Muscle of back (tissue), 11 donors: ENCODE measurements around the gene TUT1. TPM values are rescaled to one million over a fixed set of nuclear protein-coding genes. Genes with fewer than 3 reads are reported as not detected.
A peak's percentile ranks its signal among the peaks of the same experiment; 100 is the strongest.
"Not testable (repeated sequence)": the region's sequence is repeated elsewhere in the genome, so short reads cannot be mapped to it uniquely, and the experiment has no call there.

Experiments
- DNase-seq, 3 donors: peaks; one replicate each; pipeline versions ENCODE4 v3.0.0 to v3.0.0-alpha.2; 2013
- polyA plus RNA-seq, 10 donors: library from polyadenylated mRNA; unstranded; fragments of 120-200 nt; gene quantifications; one replicate each; pipeline ENCODE4 v1.2.1, GENCODE V29; 2013; ENCODE audit not compliant: insufficient read length in 10 of 10

The TUT1 gene
- polyA plus RNA-seq, 10 donors: 11.6 to 17.7 (median 13.8) TPM

DNA sequence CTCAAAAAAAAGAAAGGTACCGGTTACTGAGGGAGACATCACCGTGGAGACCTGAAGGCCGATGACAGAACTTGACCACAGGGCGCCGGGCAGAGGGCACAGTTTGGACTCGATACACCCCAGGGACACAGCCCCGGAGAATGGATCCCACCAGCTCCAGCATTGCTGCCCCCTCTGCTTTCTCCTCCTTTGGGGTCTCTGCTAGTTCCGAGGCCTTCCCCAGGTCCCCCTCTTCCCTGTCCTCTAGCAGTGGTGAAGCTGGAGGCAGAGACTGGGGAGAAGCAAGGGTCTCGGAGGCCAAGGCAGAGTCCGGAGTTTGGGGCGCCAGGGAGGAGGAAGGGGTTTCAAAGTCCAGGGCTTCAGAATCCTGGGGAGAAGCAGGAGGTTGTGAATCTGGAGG lies 12.8 kb downstream of the TUT1 start:
- no peak for DNase-seq

DNA sequence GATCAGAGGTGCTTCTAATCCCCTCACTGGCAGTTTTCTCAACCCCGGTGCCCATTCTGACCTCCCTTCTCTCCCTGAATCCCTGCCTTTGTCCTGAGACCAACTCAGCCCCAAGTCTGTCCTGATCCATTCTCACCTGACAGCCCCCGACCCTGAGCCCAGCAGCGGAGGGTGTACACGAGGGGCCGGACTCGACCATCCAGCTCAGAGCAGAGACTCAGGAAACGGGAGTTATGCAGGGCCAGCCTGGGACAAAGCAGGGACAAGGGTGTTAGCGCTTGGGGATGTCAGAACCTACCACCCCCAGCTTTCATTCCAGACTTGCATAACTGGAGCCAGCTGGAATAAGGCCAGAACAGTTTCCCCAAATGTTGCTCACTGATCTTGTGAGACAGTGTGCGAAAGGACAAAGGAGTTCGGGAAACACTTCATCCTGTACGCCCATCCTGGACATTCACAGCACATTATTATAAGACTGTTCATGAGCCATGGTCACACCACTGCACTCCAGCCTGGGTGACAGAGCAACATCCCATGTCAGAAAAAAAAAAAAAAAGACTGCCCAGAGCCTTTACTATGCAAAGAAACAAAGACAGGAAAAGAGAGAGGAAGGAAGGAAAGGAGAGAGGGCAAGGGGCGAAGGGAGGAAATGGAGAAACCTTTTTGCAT lies 14.1 kb downstream of the TUT1 start:
- peak in 2 of 3 donors; percentile 33 to 43 for DNase-seq

DNA sequence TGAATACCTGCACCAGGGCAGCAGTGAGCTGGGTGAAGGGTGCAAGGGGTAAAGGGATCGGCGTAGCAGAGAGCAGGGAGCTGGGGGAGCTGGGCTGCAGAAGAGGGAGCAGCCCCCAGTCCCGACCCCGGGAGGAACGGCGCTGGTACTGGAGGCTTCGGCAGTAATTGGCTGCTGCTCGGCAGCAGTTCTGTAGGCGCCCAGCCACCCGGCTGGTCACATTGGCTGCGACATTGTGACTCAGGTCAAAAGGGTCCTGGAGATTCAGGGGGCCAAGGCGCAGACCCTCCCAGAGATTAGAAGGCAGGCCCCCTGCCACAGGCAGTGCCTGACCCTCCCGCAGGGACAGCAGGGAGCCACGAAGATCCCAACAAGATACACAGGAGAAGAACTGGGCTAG lies 15.5 kb downstream of the TUT1 start:
- DNase-seq: no peak

DNA sequence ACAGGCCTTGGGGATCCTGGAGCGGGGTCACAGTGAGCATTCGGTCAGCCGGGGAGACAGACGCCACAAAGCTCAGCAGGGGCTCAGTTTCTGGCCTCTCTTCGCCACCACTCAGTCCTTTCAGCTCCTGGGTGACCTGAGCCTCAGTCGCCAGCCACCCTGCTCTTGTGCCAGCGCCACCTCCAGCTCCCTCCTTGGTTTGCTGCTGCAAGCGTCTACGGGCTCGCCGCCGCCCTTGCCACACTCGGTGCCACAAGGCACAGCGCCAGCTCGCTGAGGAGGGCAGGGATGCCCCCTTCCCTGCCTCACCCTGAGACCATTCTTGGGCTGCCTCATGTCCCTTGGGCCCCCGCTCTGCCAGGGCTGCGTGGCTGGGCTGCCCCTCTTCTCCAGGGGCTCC lies 16.2 kb downstream of the TUT1 start:
- no peak for DNase-seq

DNA sequence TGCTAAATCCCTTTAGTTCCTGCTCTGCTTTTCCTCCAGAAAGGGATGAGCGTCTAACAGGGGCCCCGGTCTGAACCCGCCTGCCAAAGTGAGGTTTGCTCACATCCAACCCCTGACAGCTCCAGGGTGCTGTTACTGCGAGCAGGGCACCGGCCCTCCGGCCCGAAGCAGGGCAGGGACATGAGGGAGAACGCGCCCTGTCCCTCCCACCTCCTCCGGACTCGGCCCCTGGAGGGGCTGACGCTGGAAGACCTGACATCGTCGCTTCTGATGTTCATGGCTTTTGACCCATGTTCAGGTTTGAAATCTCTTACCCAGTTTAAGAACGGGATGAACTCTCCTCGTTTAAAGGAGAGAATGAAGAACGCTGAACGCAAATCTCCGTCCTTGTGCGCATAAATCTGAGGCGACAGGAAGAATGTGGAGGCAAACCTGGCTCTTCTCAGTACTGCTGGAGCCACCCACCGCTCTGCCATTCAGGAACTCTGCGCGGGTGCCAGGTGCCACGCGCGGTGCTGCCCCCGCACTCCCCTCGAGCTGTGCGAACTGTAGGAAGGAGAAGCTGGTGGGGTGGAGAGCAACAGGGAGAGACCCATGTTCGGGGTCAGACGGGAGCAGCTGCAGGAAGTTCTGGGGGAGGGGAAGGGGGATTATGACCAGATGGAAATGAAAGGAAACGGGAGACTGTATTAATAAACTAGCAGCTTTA lies 16.8 kb downstream of the TUT1 start:
- peak in 2 of 3 donors; percentile 62 to 85 for DNase-seq

DNA sequence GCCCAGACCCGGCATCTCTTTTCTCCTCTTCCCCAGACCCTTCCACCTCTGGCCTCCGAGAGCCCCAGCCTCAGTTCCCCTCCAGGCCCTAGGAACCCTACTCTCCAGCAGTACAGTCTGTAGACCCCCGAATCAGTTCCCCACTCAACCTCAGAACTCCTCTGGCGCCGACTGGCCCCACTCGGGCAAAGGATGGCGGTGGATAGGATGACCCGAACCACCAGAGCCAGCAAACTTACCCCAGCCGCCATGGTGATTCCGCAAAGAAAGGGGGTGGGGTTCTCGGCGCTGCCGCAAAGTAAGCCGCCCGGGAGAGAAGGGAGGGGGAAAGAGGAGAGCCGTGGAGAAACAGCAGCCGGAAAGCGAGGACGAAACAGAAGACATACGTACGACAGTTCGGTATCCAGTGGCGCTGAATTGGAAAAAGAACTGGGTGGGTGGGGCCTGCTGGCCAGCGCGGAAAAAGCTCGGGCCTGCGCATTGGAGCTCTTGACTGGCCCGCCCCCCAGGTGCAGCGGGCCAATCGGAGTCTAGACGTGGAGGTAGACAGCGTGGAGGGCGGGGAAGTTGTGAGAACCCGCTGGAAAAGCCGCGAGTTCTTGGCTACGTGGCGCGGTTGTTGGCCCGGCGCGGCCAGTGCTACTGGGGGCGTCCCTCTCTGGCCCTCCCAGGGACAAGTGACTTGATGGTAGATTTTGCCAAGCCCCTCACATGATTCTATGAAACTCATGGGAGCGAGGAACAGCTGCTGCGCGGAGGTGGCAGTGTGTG lies 17.5 kb downstream of the TUT1 start, which contains the start of gene EEF1G:
EEF1G (minus strand) TSS at position 300 of the 771 bp plus-strand sequence; CDS start at position 251, 49 bp downstream.
- peak; percentile 99 to 100 (median 100) for DNase-seq

DNA sequence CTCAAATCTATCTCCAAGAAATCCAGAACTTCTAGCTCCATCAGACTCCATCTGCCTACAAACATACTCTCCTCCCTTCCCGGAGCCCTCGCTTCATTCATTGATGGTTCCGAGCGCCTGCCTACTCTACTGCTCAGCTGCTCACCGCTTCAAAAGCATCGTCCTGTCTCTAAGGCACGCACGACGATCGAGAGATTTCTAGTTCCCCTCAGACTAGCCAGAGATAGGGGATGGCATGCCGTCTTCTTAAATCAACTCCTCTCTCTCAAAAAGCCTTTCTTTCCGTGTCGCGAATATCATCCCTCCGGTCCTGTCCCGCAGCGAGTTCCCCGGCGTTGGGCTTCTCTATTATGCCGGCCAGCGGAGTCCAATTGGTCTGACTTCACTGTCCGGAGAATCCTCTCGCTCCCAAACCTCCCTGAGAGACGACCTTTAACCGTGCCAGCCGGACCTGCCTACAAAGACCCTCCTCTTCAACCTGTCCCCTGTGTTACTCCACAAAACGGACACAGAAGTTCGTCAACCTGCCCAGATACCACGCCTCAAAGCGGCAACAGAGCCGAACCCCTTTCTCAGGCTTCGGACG lies 18.2 kb downstream of the TUT1 start:
- DNase-seq: peak in 1 of 3 donors; percentile 23

DNA sequence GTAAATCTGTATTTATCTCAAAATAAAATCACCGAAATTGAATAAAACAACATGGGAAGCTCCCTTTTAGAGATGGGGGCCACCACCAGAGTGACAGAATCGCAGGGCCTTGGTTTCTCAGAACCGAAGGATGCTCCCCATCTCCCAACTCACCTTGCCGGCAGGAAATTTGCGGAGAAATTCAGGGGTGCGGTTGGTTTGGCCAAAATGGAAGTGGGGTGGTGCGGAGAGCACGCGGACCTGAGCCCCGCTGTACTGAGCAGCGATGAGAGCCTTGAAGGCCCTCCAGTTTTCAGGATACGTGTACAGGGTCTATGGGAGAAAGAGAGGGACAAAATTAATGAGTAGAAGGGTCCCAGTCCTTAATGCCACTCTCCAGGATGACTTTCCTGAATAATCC lies 18.9 kb downstream of the TUT1 start:
- DNase-seq: no peak

DNA sequence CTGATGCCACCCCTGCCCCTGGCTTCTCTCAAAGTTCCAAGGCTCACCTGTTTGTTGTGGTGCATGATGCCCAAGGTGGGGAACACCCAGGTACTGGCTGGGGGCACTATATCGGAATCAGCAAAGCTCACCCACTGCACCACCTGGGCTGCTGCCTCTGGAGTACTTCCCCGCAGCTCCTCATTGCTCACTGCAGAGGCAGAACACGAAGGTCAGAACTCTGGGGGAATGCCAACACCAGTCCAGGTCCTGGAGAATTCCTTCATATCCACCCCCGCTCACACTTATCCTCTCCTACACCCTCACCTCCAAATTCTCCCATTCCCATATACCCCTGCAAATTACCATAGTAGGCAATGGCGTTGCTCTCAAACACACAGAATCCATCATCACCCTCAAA lies 19.8 kb downstream of the TUT1 start:
- not testable (repeated sequence) for DNase-seq

DNA sequence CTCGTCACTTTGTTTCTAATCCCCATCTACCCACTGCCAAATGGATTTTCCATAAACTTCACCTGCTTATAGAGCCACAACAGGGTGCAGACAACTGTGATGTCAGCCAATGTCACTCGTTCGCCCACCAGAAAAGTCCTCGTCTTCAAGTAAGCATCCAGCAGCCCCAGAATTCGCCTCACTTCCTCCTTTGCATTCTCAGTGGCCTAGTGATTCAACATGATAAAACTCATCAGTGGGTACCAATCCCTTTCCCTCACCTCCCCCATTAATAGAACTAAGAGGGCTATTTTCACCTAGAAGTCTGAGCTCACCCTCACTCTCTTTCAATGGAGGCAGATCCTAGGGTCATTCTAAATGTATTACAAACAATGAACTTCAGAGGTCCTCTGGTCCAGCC lies 20.4 kb downstream of the TUT1 start:
- not testable (repeated sequence) for DNase-seq

DNA sequence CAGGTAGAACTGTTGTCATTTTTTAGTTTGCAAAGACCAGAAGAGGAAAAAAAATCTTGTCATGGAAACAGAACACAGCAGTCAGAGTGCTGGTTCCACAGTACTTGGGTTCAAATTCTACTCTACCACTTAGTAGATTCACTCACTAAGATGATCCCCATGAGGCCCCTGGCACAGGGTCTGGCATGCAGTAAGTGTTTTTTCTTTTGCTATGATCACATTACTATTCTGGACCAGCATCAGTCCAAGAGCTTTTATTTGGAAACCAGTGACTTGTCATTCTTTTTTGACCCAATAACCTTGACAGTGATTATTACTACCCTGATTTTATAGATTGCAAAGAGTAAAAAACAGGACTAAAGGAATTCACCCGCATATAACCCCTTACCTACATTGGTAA lies 21.7 kb downstream of the TUT1 start:
- DNase-seq: no peak

DNA sequence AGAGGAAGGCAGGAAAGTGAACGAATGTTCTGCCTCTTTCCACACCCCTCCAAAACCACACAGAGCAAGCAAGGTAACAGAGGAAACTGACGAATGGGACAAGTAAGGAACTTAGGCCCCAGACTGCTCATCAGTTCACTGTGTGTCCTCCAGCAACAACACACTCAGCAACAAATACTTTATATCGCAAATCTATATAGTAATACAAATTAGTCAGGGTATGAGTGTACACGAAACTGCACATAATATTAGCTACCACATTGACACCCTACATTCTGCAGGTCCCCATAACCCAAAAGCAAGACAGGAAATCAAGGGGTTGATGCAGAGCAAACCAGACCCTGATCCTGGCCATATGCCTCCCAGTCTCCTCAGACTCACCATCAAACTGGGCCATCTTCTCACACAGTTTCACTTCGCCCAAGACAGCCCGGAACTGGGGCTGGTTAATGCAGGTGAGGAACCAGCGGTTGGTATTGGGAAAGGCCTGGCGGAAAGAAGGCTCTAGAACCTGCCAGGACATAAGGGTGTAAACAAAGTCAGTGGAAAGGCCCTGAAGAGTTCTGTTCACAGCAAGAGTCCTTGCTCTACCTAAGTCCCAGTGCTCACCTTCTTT lies 24.2 kb downstream of the TUT1 start:
- DNase-seq: no peak

DNA sequence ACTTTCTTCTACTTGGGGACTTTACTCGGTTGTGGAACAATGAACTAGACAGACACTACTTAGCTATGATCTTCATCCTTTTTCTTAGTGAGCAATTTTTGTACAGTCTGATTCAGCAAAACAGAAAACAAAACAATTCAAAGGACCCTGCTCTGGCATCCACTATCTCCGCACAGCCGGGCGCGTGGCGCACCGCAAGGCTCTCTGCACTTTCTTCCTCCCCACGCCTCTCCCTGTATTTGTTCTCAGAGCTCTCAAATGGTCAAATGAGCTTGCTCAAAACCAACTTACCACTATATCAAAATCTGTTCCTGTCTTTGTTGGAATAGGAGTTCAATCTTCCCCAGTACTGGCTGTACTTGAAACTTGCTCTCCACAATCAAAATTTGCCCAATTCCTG lies 25.1 kb downstream of the TUT1 start:
- no peak for DNase-seq

DNA sequence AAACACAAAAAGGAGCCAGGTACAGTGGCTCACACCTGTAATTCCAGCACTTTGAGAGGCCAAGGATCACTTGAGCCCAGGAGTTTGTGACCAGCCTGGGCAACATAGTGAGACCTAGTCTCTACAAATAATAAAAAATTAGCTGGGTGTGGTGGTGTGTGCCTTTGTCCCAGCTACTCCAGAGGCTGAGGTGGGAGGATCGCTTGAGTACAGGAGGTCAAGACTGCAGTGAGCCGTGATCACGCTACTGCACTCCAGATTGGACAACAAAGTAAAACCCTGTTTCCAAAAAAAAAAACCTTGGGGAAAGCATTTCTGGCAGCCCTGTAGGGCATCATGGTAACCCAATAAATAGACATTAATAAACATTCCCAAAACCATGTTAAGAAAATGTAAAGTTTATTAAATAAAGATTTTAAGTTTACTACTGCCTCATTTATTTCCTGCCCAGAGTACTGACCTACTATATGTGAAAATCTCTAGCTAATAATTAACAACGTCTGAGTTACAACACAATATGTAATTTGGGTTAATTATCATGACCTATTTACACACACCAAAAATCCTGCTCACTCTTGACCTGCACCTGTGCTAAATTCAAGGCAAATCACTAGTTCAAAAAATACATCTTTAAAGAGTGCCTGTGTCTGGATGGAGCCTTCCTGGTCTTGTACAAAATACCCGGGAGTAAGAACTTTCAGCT lies 26.1 kb downstream of the TUT1 start:
- no peak for DNase-seq

DNA sequence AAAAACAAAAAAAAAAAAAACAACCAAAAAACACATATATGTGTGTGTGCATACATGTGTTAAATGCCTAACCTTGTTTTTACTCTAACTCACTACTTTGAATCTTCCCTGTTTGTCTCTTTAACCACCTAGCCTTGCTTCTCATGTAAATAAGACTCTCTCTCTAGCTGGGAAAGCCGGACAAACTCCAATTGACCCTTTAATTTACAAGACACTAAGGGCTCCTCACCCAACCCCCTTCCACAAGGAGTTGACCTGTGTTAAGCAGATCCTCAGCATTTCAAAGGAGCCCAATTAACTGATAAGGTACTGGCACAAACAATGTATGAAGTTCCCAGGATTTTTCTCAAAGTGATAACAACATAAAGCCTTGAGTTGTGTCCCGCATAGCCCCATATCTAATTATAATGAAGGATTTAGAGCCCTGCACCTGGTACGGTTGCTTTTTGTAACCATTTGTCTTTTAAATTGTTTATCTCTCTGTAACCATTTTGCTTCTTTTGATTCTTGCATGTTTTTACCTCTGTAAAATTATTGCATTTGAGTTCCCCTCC lies 29.6 kb downstream of the TUT1 start:
- not testable (repeated sequence) for DNase-seq

DNA sequence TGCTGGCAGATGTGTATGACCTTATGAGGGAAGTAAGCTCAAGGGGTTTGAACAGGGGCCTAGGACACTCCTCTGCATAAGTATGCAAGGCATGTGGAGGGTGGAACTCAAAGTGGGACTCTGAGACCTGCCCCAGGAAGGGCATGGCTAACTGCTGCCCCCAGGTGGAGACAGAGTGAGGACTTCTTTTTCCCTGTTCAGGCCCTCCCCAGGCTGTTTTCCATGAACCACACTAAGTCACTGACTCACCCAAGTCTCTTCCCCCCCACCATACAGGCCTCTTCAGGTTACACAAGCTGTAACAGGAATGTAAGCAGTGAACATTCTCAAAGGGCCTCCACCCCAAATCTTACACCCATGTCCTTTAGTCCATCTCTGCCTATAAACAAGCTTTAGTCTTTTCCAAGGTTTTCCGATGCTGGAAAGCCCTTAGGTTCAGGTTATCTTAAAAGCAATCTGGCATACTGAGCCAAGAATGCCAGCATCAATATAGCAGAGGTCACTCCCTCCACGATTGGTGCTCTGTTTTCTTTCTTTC lies 30.7 kb downstream of the TUT1 start:
- DNase-seq: peak; percentile 86 to 96 (median 89)

DNA sequence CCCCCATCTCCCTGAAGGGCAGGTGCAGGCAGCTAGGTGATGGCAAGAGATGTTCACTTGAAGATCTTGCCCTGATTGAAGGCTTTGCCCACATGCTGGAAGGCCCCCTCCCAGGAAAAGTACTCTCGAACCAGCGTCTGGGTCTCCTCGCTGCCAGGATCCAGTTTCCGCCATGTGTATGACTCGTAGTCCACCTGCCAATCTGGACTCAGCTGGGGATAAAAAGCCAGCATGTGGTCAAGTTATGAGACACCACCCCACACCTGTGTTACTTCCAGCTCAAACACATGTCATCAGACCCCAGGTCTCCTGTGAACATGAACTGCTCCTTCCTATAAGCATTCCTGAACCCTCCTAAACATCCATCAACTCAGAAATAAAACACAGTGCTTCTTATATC lies 31.7 kb downstream of the TUT1 start:
- DNase-seq: not testable (repeated sequence)

DNA sequence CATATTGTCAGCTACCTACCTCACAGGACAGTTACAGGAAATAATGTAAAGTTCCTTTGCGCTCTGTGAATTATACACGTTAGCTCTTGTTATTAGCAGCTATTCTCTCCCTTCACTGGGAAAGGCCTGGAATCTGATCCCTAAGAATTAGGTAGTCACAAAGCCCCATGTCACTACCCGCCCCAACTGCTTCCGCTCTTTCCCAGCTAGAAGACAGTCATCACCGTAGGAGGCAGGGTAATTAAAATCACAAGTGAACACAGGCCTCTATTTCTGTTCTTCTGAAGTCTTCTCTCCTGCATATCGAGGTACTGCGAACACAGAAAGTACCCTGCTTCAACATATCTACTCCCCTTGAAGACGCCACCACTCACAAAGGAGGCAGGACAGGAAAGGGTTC lies 32.1 kb downstream of the TUT1 start:
- DNase-seq: no peak

DNA sequence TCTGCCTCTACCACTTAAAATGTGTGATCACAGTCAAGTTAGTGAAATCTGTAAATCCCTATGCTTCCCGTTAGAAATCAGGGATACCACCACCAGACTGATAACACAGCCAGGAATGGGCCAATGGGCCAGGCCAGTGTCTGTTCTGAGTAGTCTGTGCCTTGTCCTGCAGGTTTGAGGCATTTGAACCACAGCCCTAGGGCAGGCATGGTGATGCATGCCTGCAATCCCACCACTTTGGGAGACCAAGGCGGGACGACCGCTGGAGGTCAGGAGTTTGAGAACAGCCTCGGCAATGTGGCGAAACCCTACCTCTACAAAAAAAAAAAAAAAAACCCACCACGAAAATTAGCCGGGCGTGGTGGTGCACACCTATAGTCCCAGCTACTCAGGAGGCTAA lies 32.7 kb downstream of the TUT1 start:
- no peak for DNase-seq

DNA sequence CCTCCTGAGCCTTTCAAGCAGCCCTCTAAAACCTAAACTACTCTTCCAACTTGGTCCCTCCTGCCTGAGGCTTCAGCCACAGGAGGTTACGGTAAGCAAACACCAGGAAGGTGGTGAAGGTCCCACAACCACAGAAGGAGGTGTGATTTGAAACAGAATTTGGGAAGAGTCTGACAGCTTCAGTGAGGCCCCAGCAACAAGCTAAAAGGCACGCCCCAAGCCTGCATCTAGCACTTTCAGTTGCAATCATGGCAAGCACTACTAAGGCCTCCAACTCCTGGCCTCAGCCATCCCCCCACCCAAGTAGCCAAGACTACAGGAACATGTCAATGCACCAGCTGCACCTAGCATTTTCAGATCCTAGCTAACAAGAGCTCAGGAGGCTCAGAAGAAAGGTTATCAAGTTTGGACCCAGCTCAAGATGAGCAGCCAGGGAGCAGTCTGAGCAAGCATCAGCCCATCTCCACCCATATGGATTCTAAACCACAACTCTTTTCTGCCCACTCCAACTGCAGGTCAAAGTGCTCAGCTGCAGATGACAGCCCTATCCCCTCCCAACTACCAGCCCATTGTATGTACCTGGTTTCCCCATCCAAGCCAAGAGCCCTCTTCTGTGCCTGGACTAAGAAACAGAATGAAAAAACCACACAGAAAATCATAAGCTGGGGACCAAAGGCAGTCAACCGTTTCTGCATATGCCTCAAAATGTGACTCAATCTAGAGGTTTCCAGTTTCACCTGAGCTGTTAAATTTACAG lies 34.3 kb downstream of the TUT1 start:
- DNase-seq: no peak
